ENCODE measurements around the gene MAP2K6.

Gene MAP2K6

GRCh38 chr17:69414408-69415274 is at the start of gene MAP2K6:
TSS of gene MAP2K6 (plus strand) at chr17:69414697. CDS start at chr17:69414985, 288 bp downstream.
- TF ChIP-seq, protein P1, sequence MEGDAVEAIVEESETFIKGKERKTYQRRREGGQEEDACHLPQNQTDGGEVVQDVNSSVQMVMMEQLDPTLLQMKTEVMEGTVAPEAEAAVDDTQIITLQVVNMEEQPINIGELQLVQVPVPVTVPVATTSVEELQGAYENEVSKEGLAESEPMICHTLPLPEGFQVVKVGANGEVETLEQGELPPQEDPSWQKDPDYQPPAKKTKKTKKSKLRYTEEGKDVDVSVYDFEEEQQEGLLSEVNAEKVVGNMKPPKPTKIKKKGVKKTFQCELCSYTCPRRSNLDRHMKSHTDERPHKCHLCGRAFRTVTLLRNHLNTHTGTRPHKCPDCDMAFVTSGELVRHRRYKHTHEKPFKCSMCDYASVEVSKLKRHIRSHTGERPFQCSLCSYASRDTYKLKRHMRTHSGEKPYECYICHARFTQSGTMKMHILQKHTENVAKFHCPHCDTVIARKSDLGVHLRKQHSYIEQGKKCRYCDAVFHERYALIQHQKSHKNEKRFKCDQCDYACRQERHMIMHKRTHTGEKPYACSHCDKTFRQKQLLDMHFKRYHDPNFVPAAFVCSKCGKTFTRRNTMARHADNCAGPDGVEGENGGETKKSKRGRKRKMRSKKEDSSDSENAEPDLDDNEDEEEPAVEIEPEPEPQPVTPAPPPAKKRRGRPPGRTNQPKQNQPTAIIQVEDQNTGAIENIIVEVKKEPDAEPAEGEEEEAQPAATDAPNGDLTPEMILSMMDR (IDR thresholded peaks at IDR 0.05) = no peak
- H3K4me3 ChIP-seq = peak within 1 kb of the TSS; percentile 68
- H3K27ac ChIP-seq = peak within 1 kb of the TSS in 1 of 2 donors; percentile 15
- peak; percentile 79 for DNase-seq (ENCODE audit: low spot score)

- no peak overlapping the region for H3K27ac ChIP-seq
- no peak overlapping the region for H3K4me3 ChIP-seq
- TF ChIP-seq, protein P1 (IDR thresholded peaks at IDR 0.05) = no peak
- no peak for DNase-seq (ENCODE audit: low spot score)
Observed at GRCh38 chr17:69367298-69367697, 47.2 kb upstream of the MAP2K6 start.

DNA sequence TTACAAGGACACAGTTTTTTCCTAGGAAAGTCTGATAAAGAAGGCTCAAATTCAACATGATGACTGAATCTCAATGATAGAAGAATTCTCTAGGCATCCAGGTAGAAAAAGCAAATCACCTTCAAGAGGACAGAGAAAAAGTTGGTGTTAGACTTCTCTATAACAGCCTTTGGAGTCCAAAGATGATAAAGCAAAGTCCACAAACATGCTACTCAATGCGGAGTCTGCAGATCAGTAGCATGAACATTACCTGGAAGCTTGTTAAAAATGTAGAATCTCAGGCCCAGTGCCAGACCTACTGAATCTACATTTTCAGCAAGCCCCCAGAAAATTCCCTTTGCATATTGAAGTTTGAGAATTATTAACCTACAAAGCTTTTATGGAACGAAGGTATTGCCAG is 41.4 kb upstream of the MAP2K6 start:
- TF ChIP-seq, protein P1 (IDR thresholded peaks at IDR 0.05) = no peak
- DNase-seq (ENCODE audit: low spot score) = no peak
- Histone ChIP-seq H3K27ac (no peak overlapping the region), H3K4me3 (no peak overlapping the region)

- TF ChIP-seq, protein P1 (IDR thresholded peaks at IDR 0.05) = no peak
- DNase-seq (ENCODE audit: low spot score) = no peak
- Histone ChIP-seq H3K4me3 (no peak overlapping the region), H3K27ac (no peak overlapping the region)
Observed at GRCh38 chr17:69375229-69375628, 39.3 kb upstream of the MAP2K6 start.

DNA sequence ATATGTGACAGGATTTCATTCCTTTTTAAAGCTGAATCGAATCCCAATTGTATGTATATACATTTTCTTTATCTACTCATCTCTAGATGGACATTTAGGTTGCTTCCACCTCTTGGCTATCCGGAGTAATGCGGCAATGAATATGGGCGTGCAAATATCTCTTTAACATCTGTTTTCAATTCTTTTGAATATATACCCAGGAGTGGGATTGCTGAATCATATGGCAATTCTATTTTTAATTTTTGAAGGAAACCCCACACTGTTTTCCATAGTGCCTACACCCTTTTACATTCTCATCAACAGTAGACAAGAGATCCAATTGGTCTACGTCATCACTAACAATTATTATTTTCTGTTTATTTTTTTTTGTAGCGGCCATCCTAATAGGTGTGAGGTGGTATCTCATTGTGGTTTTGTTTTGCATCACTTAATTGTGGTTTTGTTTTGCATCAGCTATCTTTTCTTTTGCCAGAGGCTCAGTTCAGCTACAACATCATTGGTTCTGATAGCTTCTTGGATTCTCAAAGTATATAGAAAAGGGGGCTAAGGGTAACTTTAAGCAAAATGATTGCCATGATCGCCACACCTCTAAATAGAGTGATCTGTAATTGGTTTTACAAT is 25.6 kb upstream of the MAP2K6 start:
- H3K27ac ChIP-seq = no peak overlapping the region
- no peak for DNase-seq (ENCODE audit: low spot score)
- H3K4me3 ChIP-seq = no peak overlapping the region
- TF ChIP-seq, protein P1 (IDR thresholded peaks at IDR 0.05) = no peak

GRCh38 chr17:69390795-69391501 is 23.5 kb upstream of the MAP2K6 start:
- Histone ChIP-seq H3K4me3 (no peak overlapping the region), H3K27ac (no peak overlapping the region)
- TF ChIP-seq, protein P1 (IDR thresholded peaks at IDR 0.05) = no peak
- no peak for DNase-seq (ENCODE audit: low spot score)
